GM12892 (cell line): ENCODE data around the gene IGSF10.

Experiments used
- DNase-seq: peaks from one replicate; pipeline ENCODE4 v3.0.0; 2011; ENCODE audit not compliant: insufficient read length
- FAIRE-seq: peaks from 2 replicates; lab custom pipeline; 2011; peaks lifted over from hg19 to GRCh38; lab: Jason Lieb, UNC
- POLR2A ChIP-seq: IDR thresholded peaks from 2 replicates; pipeline ENCODE4 v1.6.1; 2011; ENCODE audit warnings: low read depth, low read length, control low read depth
- POLR2AphosphoS5 ChIP-seq: IDR thresholded peaks from 2 replicates; pipeline ENCODE4 v1.6.1; 2011; ENCODE audit warnings: low read depth, low read length, control low read depth
- TAF1 ChIP-seq: IDR thresholded peaks from 2 replicates; pipeline ENCODE4 v1.6.1; 2011; ENCODE audit warnings: low read depth, mild to moderate bottlenecking, control low read depth, low read length, borderline replicate concordance

IGSF10 gene

GRCh38 chr3:151452841-151453240, 8.0 kb downstream of the IGSF10 start:
- DNase-seq (no peak), FAIRE-seq (no peak)
- TF ChIP-seq POLR2AphosphoS5: no peak

GRCh38 chr3:151452368-151452767, 8.5 kb downstream of the IGSF10 start:
- FAIRE-seq (no peak), DNase-seq (no peak)
- TF ChIP-seq POLR2AphosphoS5: no peak

GRCh38 chr3:151446002-151446340, 14.9 kb downstream of the IGSF10 start:
- no peak for DNase-seq
- FAIRE-seq: no peak
- TF ChIP-seq TAF1 (no peak), POLR2AphosphoS5 (no peak)

- TF ChIP-seq POLR2A (no peak), POLR2AphosphoS5 (no peak), TAF1 (no peak)
- peak; percentile 30 for FAIRE-seq
- DNase-seq: no peak
These were observed 15.4 kb downstream of the IGSF10 start for GRCh38 chr3:151445273-151446001.

GRCh38 chr3:151443583-151443982, 17.3 kb downstream of the IGSF10 start:
- no peak for TF ChIP-seq POLR2A
- no peak for TF ChIP-seq POLR2AphosphoS5
- no peak for TF ChIP-seq TAF1
- no peak for FAIRE-seq
- no peak for DNase-seq

GRCh38 chr3:151440940-151441339, 19.9 kb downstream of the IGSF10 start:
- no peak for FAIRE-seq
- TF ChIP-seq POLR2A: no peak
- no peak for TF ChIP-seq TAF1
- no peak for TF ChIP-seq POLR2AphosphoS5
- DNase-seq: no peak

GRCh38 chr3:151439652-151440125, 21.2 kb downstream of the IGSF10 start:
- TF ChIP-seq TAF1 (no peak), POLR2A (no peak)

GRCh38 chr3:151437906-151438305, 23.0 kb downstream of the IGSF10 start:
- TF ChIP-seq POLR2AphosphoS5 (no peak), POLR2A (no peak)
- peak; percentile 63 for FAIRE-seq

More at GRCh38 chr3:151439652-151440125, 21.2 kb downstream of the IGSF10 start:
- DNase-seq (no peak), FAIRE-seq (peak; percentile 79)

GRCh38 chr3:151436675-151437446, 24.0 kb downstream of the IGSF10 start:
- FAIRE-seq (no peak), DNase-seq (no peak)
- no peak for TF ChIP-seq POLR2AphosphoS5
- no peak for TF ChIP-seq POLR2A
- no peak for TF ChIP-seq TAF1

More at GRCh38 chr3:151437906-151438305, 23.0 kb downstream of the IGSF10 start:
- DNase-seq: no peak

GRCh38 chr3:151434151-151434890, 26.5 kb downstream of the IGSF10 start:
- no peak for DNase-seq
- TF ChIP-seq TAF1: no peak
- TF ChIP-seq POLR2A: no peak
- no peak for TF ChIP-seq POLR2AphosphoS5
- FAIRE-seq: no peak

GRCh38 chr3:151432616-151433372, 28.1 kb downstream of the IGSF10 start:
- no peak for FAIRE-seq
- DNase-seq: no peak
- TF ChIP-seq POLR2AphosphoS5: no peak

- DNase-seq (no peak), FAIRE-seq (peak; percentile 24)
- no peak for TF ChIP-seq POLR2AphosphoS5
These were observed 28.9 kb downstream of the IGSF10 start for GRCh38 chr3:151431940-151432339.
